HEK293 (cell line): ENCODE data around the gene RASSF3.

Experiments used
- INSM2 ChIP-seq: fragments of 450-650 bp; formaldehyde crosslinking; IDR thresholded peaks from 2 replicates; pipeline ENCODE4 v1.5.1; 2016; ENCODE audit warnings: missing biosample characterization, missing genetic modification characterization
- REST ChIP-seq: fragments of 450-650 bp; formaldehyde crosslinking; IDR thresholded peaks from 2 replicates; pipeline ENCODE4 v1.5.1; 2016; ENCODE audit warnings: missing biosample characterization, missing genetic modification characterization
- ZBTB1 ChIP-seq: fragments of 450-650 bp; formaldehyde crosslinking; IDR thresholded peaks from 2 replicates; pipeline ENCODE4 v1.5.1; 2016; ENCODE audit warnings: missing biosample characterization, missing genetic modification characterization
- ZBTB11 ChIP-seq: fragments of 450-650 bp; formaldehyde crosslinking; conservative IDR thresholded peaks from 2 replicates; pipeline ENCODE4 v1.5.1; 2016; ENCODE audit warnings: low read depth, missing biosample characterization, missing genetic modification characterization
- ZFP3 ChIP-seq: fragments of 450-650 bp; formaldehyde crosslinking; IDR thresholded peaks from 2 replicates; pipeline ENCODE4 v1.5.1; 2016; ENCODE audit warnings: low read depth, missing biosample characterization, missing genetic modification characterization
- ZNF133 ChIP-seq: fragments of 450-650 bp; formaldehyde crosslinking; IDR thresholded peaks from 2 replicates; pipeline ENCODE4 v1.5.1; 2016; ENCODE audit warnings: missing biosample characterization, missing genetic modification characterization
- ZNF211 ChIP-seq: fragments of 450-650 bp; formaldehyde crosslinking; IDR thresholded peaks from 2 replicates; pipeline ENCODE4 v1.5.1; 2016; ENCODE audit warnings: low read depth, missing biosample characterization, missing genetic modification characterization
- ZNF23 ChIP-seq: fragments of 450-650 bp; formaldehyde crosslinking; IDR thresholded peaks from 2 replicates; pipeline ENCODE4 v1.5.1; 2016; ENCODE audit warnings: missing biosample characterization, missing genetic modification characterization, borderline replicate concordance
- ZNF302 ChIP-seq: fragments of 450-650 bp; formaldehyde crosslinking; IDR thresholded peaks from 2 replicates; pipeline ENCODE4 v1.5.1; 2016; ENCODE audit warnings: missing biosample characterization, missing genetic modification characterization, low read depth
- ZSCAN5A ChIP-seq: fragments of 450-650 bp; formaldehyde crosslinking; IDR thresholded peaks from 2 replicates; pipeline ENCODE4 v1.5.1; 2016; ENCODE audit warnings: missing biosample characterization, missing genetic modification characterization
- TF ChIP-seq, protein P1 (sequence below): fragments of 450-650 bp; formaldehyde crosslinking; IDR thresholded peaks from 2 replicates; pipeline ENCODE4 v1.5.1; 2016; ENCODE audit warnings: missing biosample characterization, missing genetic modification characterization
- TF ChIP-seq, protein P2 (sequence below): fragments of 450-650 bp; formaldehyde crosslinking; IDR thresholded peaks from 2 replicates; pipeline ENCODE4 v1.5.1; 2017; ENCODE audit warnings: missing biosample characterization, missing genetic modification characterization
- TF ChIP-seq, protein P3 (sequence below): fragments of 450-650 bp; formaldehyde crosslinking; IDR thresholded peaks from 2 replicates; pipeline ENCODE4 v1.5.1; 2016; ENCODE audit warnings: missing biosample characterization, missing genetic modification characterization

- TF ChIP-seq, protein P1, sequence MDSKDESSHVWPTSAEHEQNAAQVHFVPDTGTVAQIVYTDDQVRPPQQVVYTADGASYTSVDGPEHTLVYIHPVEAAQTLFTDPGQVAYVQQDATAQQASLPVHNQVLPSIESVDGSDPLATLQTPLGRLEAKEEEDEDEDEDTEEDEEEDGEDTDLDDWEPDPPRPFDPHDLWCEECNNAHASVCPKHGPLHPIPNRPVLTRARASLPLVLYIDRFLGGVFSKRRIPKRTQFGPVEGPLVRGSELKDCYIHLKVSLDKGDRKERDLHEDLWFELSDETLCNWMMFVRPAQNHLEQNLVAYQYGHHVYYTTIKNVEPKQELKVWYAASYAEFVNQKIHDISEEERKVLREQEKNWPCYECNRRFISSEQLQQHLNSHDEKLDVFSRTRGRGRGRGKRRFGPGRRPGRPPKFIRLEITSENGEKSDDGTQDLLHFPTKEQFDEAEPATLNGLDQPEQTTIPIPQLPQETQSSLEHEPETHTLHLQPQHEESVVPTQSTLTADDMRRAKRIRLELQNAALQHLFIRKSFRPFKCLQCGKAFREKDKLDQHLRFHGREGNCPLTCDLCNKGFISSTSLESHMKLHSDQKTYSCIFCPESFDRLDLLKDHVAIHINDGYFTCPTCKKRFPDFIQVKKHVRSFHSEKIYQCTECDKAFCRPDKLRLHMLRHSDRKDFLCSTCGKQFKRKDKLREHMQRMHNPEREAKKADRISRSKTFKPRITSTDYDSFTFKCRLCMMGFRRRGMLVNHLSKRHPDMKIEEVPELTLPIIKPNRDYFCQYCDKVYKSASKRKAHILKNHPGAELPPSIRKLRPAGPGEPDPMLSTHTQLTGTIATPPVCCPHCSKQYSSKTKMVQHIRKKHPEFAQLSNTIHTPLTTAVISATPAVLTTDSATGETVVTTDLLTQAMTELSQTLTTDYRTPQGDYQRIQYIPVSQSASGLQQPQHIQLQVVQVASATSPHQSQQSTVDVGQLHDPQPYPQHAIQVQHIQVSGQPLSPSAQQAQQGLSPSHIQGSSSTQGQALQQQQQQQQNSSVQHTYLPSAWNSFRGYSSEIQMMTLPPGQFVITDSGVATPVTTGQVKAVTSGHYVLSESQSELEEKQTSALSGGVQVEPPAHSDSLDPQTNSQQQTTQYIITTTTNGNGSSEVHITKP = peak; percentile 59
- TF ChIP-seq ZBTB1 (no peak), ZBTB11 (tag by site-specific recombination) (peak; percentile 52), ZNF23 (tag by site-specific recombination) (no peak), ZNF133 (tag by site-specific recombination) (no peak), REST (tag by site-specific recombination) (no peak), ZSCAN5A (tag by site-specific recombination) (no peak), INSM2 (tag by site-specific recombination) (no peak), ZFP3 (tag by site-specific recombination) (no peak), ZNF302 (tag by site-specific recombination) (no peak), ZNF211 (no peak)
- TF ChIP-seq, protein P2, sequence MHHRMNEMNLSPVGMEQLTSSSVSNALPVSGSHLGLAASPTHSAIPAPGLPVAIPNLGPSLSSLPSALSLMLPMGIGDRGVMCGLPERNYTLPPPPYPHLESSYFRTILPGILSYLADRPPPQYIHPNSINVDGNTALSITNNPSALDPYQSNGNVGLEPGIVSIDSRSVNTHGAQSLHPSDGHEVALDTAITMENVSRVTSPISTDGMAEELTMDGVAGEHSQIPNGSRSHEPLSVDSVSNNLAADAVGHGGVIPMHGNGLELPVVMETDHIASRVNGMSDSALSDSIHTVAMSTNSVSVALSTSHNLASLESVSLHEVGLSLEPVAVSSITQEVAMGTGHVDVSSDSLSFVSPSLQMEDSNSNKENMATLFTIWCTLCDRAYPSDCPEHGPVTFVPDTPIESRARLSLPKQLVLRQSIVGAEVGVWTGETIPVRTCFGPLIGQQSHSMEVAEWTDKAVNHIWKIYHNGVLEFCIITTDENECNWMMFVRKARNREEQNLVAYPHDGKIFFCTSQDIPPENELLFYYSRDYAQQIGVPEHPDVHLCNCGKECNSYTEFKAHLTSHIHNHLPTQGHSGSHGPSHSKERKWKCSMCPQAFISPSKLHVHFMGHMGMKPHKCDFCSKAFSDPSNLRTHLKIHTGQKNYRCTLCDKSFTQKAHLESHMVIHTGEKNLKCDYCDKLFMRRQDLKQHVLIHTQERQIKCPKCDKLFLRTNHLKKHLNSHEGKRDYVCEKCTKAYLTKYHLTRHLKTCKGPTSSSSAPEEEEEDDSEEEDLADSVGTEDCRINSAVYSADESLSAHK (tag by site-specific recombination) = no peak
- TF ChIP-seq, protein P3, sequence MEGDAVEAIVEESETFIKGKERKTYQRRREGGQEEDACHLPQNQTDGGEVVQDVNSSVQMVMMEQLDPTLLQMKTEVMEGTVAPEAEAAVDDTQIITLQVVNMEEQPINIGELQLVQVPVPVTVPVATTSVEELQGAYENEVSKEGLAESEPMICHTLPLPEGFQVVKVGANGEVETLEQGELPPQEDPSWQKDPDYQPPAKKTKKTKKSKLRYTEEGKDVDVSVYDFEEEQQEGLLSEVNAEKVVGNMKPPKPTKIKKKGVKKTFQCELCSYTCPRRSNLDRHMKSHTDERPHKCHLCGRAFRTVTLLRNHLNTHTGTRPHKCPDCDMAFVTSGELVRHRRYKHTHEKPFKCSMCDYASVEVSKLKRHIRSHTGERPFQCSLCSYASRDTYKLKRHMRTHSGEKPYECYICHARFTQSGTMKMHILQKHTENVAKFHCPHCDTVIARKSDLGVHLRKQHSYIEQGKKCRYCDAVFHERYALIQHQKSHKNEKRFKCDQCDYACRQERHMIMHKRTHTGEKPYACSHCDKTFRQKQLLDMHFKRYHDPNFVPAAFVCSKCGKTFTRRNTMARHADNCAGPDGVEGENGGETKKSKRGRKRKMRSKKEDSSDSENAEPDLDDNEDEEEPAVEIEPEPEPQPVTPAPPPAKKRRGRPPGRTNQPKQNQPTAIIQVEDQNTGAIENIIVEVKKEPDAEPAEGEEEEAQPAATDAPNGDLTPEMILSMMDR (tag by site-specific recombination) = no peak
Measured at GRCh38 chr12:64672925-64673409, 62.7 kb downstream of the RASSF3 start.
